ENCODE measurements around the gene CDC37.

CDC37 gene

GRCh38 chr19:10449037-10449436 is 45.7 kb upstream of the CDC37 start:
- H4K91ac ChIP-seq (ENCODE audit: low read depth, low read length, poor library complexity) = no peak overlapping the region
- H3K4me3 ChIP-seq (ENCODE audit: low read length in 2 of 2) = no peak overlapping the region
- H2BK15ac ChIP-seq (ENCODE audit: low read length) = no peak overlapping the region
- H2BK120ac ChIP-seq (ENCODE audit: low read depth, low read length) = no peak overlapping the region
- peak overlapping the region; percentile 76 for H2AK5ac ChIP-seq (ENCODE audit: low read depth, low read length)
- H3K9ac ChIP-seq (ENCODE audit: low read depth, low read length, poor library complexity) = no peak overlapping the region
- DNase-seq (ENCODE audit: low spot score) = no peak
- no peak overlapping the region for H2AFZ ChIP-seq (ENCODE audit: low read length)
- no peaks in the 10 kb centered on the region for H3K79me1 ChIP-seq (ENCODE audit: low read depth, low read length)
- H3K18ac ChIP-seq (ENCODE audit: low read length) = no peak overlapping the region
- H3K27me3 ChIP-seq (ENCODE audit: control insufficient read depth in 3 of 3, insufficient read depth in 3 of 3, low read depth in 1 of 3, low read length in 3 of 3) = no peaks in the 10 kb centered on the region
- no peak overlapping the region for H3K27ac ChIP-seq (replicated peaks; ENCODE audit: low read length)
- H2BK5ac ChIP-seq (ENCODE audit: low read length) = no peak overlapping the region
- H3K23ac ChIP-seq (ENCODE audit: low read depth, low read length, poor library complexity) = no peak overlapping the region
- H3K4ac ChIP-seq (ENCODE audit: low read length) = no peak overlapping the region
- no peaks in the 10 kb centered on the region for H3K9me3 ChIP-seq (replicated peaks in 1 of 2; ENCODE audit: control insufficient read depth in 2 of 2, insufficient read depth in 1 of 2, low read depth in 1 of 2, low read length in 2 of 2)
- H3K4me2 ChIP-seq (ENCODE audit: insufficient read depth, low read length, poor library complexity, severe bottlenecking) = no peak overlapping the region
- H3K14ac ChIP-seq (ENCODE audit: low read length) = no peak overlapping the region
- no peak overlapping the region for H2BK12ac ChIP-seq (ENCODE audit: low read length)
- no CpG with 5 or more reads among the region's 7 CpGs for WGBS, 2 donors (ENCODE audit: extremely low coverage in 2 of 2, insufficient read length in 2 of 2, insufficient replicate concordance in 1 of 2)
- no peak overlapping the region for H4K8ac ChIP-seq (ENCODE audit: low read depth, low read length)
- H3K4me1 ChIP-seq (ENCODE audit: control insufficient read depth in 2 of 2, insufficient read depth in 1 of 2, low read depth in 1 of 2, low read length in 2 of 2) = peaks cover 8 to 11% of the 10 kb centered on the region in 2 donors
- no peaks in the 10 kb centered on the region for H3K36me3 ChIP-seq (replicated peaks in 1 of 2; ENCODE audit: control insufficient read depth in 2 of 2, insufficient read depth in 2 of 2, low read length in 2 of 2)

DNA sequence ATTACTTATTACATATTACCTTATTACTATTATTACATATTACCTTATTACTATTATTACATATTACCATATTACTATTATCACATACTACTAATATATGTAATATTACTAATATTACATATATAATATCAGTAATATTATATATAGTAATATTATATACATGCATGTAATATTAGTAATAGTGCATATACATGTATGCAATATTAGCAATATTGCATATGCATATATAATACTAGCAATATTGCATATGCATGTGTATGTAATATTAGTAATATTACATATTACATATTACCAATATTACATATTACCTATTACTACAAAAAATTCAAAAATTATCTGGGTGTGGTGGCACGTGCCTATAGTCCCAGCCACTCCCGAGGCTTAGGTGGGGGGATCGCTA is 39.4 kb upstream of the CDC37 start:
- Histone ChIP-seq H3K23ac (ENCODE audit: low read depth, low read length, poor library complexity) (no peak overlapping the region), H2AFZ (ENCODE audit: low read length) (no peak overlapping the region), H3K4me2 (ENCODE audit: insufficient read depth, low read length, poor library complexity, severe bottlenecking) (no peak overlapping the region), H2BK120ac (ENCODE audit: low read depth, low read length) (no peak overlapping the region), H2BK5ac (ENCODE audit: low read length) (no peak overlapping the region), H3K27ac (replicated peaks; ENCODE audit: low read length) (no peak overlapping the region), H3K9me3 (replicated peaks in 1 of 2; ENCODE audit: control insufficient read depth in 2 of 2, insufficient read depth in 1 of 2, low read depth in 1 of 2, low read length in 2 of 2) (no peaks in the 10 kb centered on the region), H3K9ac (ENCODE audit: low read depth, low read length, poor library complexity) (no peak overlapping the region), H2AK5ac (ENCODE audit: low read depth, low read length) (no peak overlapping the region), H4K91ac (ENCODE audit: low read depth, low read length, poor library complexity) (no peak overlapping the region), H3K79me1 (ENCODE audit: low read depth, low read length) (no peaks in the 10 kb centered on the region), H3K36me3 (replicated peaks in 1 of 2; ENCODE audit: control insufficient read depth in 2 of 2, insufficient read depth in 2 of 2, low read length in 2 of 2) (no peaks in the 10 kb centered on the region), H2BK15ac (ENCODE audit: low read length) (no peak overlapping the region), H3K4me1 (ENCODE audit: control insufficient read depth in 2 of 2, insufficient read depth in 1 of 2, low read depth in 1 of 2, low read length in 2 of 2) (no peaks in the 10 kb centered on the region), H3K14ac (ENCODE audit: low read length) (no peak overlapping the region), H3K4me3 (ENCODE audit: low read length in 2 of 2) (no peak overlapping the region), H3K27me3 (ENCODE audit: control insufficient read depth in 3 of 3, insufficient read depth in 3 of 3, low read depth in 1 of 3, low read length in 3 of 3) (no peaks in the 10 kb centered on the region), H3K4ac (ENCODE audit: low read length) (no peak overlapping the region), H3K18ac (ENCODE audit: low read length) (no peak overlapping the region), H4K8ac (ENCODE audit: low read depth, low read length) (no peak overlapping the region), H2BK12ac (ENCODE audit: low read length) (no peak overlapping the region)
- WGBS, 2 donors (ENCODE audit: extremely low coverage in 2 of 2, insufficient read length in 2 of 2, insufficient replicate concordance in 1 of 2) = no CpG with 5 or more reads among the region's 3 CpGs
- no peak for DNase-seq (ENCODE audit: low spot score)

DNA sequence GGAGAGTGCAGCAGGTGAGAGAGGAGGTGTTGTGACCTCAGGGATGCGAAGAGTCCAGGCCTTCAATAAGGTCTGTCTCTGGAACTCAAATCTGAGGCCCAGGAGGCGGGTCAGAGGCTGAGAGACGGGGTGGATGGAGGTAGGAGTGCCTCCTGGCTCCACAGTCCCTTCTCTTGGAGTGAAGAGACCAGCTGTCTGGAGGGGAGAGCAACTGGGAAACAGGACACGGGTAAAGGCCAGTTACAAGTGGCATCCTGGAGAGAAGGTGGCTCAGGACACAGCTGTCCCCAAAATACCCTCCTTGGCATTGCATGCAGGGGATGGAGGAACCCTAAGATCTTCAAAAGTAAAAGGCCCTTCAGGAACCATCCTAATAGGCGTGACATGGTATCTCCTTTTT is 36.2 kb upstream of the CDC37 start:
- Histone ChIP-seq H3K27ac (replicated peaks; ENCODE audit: low read length) (no peak overlapping the region), H3K23ac (ENCODE audit: low read depth, low read length, poor library complexity) (no peak overlapping the region), H3K79me1 (ENCODE audit: low read depth, low read length) (no peaks in the 10 kb centered on the region), H3K18ac (ENCODE audit: low read length) (no peak overlapping the region), H3K14ac (ENCODE audit: low read length) (no peak overlapping the region), H3K36me3 (replicated peaks in 1 of 2; ENCODE audit: control insufficient read depth in 2 of 2, insufficient read depth in 2 of 2, low read length in 2 of 2) (no peaks in the 10 kb centered on the region), H2AFZ (ENCODE audit: low read length) (no peak overlapping the region), H3K4me2 (ENCODE audit: insufficient read depth, low read length, poor library complexity, severe bottlenecking) (no peak overlapping the region), H3K9me3 (replicated peaks in 1 of 2; ENCODE audit: control insufficient read depth in 2 of 2, insufficient read depth in 1 of 2, low read depth in 1 of 2, low read length in 2 of 2) (no peaks in the 10 kb centered on the region), H4K91ac (ENCODE audit: low read depth, low read length, poor library complexity) (no peak overlapping the region), H2BK5ac (ENCODE audit: low read length) (no peak overlapping the region), H2BK12ac (ENCODE audit: low read length) (no peak overlapping the region), H3K9ac (ENCODE audit: low read depth, low read length, poor library complexity) (no peak overlapping the region), H3K4ac (ENCODE audit: low read length) (no peak overlapping the region), H2AK5ac (ENCODE audit: low read depth, low read length) (no peak overlapping the region), H2BK120ac (ENCODE audit: low read depth, low read length) (no peak overlapping the region), H2BK15ac (ENCODE audit: low read length) (no peak overlapping the region), H3K4me1 (ENCODE audit: control insufficient read depth in 2 of 2, insufficient read depth in 1 of 2, low read depth in 1 of 2, low read length in 2 of 2) (no peaks in the 10 kb centered on the region), H3K4me3 (ENCODE audit: low read length in 2 of 2) (no peak overlapping the region), H3K27me3 (ENCODE audit: control insufficient read depth in 3 of 3, insufficient read depth in 3 of 3, low read depth in 1 of 3, low read length in 3 of 3) (no peaks in the 10 kb centered on the region), H4K8ac (ENCODE audit: low read depth, low read length) (no peak overlapping the region)
- WGBS, 2 donors (ENCODE audit: extremely low coverage in 2 of 2, insufficient read length in 2 of 2, insufficient replicate concordance in 1 of 2) = no CpG with 5 or more reads among the region's 5 CpGs
- DNase-seq (ENCODE audit: low spot score) = no peak

- H3K9ac ChIP-seq (ENCODE audit: low read depth, low read length, poor library complexity) = peak overlapping the region; percentile 24
- no peak overlapping the region for H3K14ac ChIP-seq (ENCODE audit: low read length)
- peak overlapping the region; percentile 49 for H2AK5ac ChIP-seq (ENCODE audit: low read depth, low read length)
- no CpG with 5 or more reads among the region's 10 CpGs for WGBS, 2 donors (ENCODE audit: extremely low coverage in 2 of 2, insufficient read length in 2 of 2, insufficient replicate concordance in 1 of 2)
- H3K4ac ChIP-seq (ENCODE audit: low read length) = no peak overlapping the region
- peaks cover 17 to 53% (median 51%) of the 10 kb centered on the region in 3 experiments for H3K27me3 ChIP-seq (ENCODE audit: control insufficient read depth in 3 of 3, insufficient read depth in 3 of 3, low read depth in 1 of 3, low read length in 3 of 3)
- no peak overlapping the region for H4K8ac ChIP-seq (ENCODE audit: low read depth, low read length)
- no peak overlapping the region for H4K91ac ChIP-seq (ENCODE audit: low read depth, low read length, poor library complexity)
- peak overlapping the region; percentile 95 for H2BK15ac ChIP-seq (ENCODE audit: low read length)
- H3K4me2 ChIP-seq (ENCODE audit: insufficient read depth, low read length, poor library complexity, severe bottlenecking) = no peak overlapping the region
- no peak overlapping the region for H3K27ac ChIP-seq (replicated peaks; ENCODE audit: low read length)
- no peak overlapping the region for H2BK120ac ChIP-seq (ENCODE audit: low read depth, low read length)
- no peak overlapping the region for H2AFZ ChIP-seq (ENCODE audit: low read length)
- no peak for DNase-seq (ENCODE audit: low spot score)
- H2BK5ac ChIP-seq (ENCODE audit: low read length) = peak overlapping the region; percentile 47
- H3K4me3 ChIP-seq (ENCODE audit: low read length in 2 of 2) = no peak overlapping the region
- peak overlapping the region; percentile 77 for H2BK12ac ChIP-seq (ENCODE audit: low read length)
- H3K4me1 ChIP-seq (ENCODE audit: control insufficient read depth in 2 of 2, insufficient read depth in 1 of 2, low read depth in 1 of 2, low read length in 2 of 2) = peaks cover 6 to 11% of the 10 kb centered on the region in 2 donors
- no peak overlapping the region for H3K23ac ChIP-seq (ENCODE audit: low read depth, low read length, poor library complexity)
- no peaks in the 10 kb centered on the region for H3K79me1 ChIP-seq (ENCODE audit: low read depth, low read length)
- H3K9me3 ChIP-seq (replicated peaks in 1 of 2; ENCODE audit: control insufficient read depth in 2 of 2, insufficient read depth in 1 of 2, low read depth in 1 of 2, low read length in 2 of 2) = peaks cover 0 to 5% of the 10 kb centered on the region in 2 donors
- no peaks in the 10 kb centered on the region for H3K36me3 ChIP-seq (replicated peaks in 1 of 2; ENCODE audit: control insufficient read depth in 2 of 2, insufficient read depth in 2 of 2, low read length in 2 of 2)
- peak overlapping the region; percentile 15 for H3K18ac ChIP-seq (ENCODE audit: low read length)
Observed at GRCh38 chr19:10433131-10433536, 29.8 kb upstream of the CDC37 start.

All from neuronal stem cell (in vitro differentiated cells).